GM18951 (cell line): Measurements from ENCODE around the gene PPM1F.

Experiments
- POLR2A ChIP-seq: IDR thresholded peaks from 4 replicates; pipeline ENCODE4 v1.6.1; 2011; ENCODE audit warnings: mild to moderate bottlenecking; ENCODE audit not compliant: insufficient read length, insufficient read depth; ENCODE audit errors: extremely low read depth
- in situ Hi-C: fragments of 300-500 bp; cut with MboI; formaldehyde crosslinking; loops from one replicate; pipeline ENCODE4 v1.12.0; 2022; ENCODE audit warnings: low sequenced_read_pairs, mixed read lengths, inconsistent platforms; ENCODE audit not compliant: unreplicated experiment

PPM1F gene

DNA sequence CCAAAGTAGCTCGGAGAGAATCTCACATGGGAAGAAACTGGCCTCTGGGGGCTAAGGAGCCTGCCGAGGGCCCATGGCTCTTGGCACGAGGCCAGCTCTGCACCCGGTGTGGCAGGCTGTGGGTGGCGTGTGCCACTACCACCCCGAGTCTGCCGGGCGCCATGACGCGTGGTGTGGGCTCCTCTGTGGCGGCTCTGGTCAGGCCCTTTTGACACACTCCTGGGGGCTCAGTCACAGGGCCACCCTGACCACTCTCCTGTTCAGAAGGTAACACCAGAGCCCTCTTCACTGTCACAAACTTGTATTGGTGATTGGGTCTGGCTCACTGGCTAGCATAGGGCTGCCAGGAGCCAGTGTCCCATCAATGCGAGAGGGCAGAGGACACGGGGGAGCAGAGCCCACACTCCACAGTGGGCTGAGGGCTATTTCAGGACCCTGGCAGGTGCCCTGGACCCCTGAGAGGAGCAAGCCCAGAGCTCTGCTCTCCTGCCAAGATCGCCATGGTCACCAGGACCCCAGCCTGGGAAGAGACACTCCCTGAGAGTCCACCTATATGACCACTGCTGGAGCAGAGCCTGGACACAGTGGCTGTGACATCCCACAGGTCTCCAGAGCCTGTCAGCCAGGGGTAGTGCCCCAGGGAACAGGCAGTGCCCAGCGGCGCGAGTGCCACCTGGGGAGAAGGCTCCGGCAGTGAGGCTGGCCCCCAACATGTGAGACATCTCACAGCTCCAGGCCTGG, 8.6 kb upstream of the PPM1F start:
- in situ Hi-C loops, result no loop called here
- TF ChIP-seq POLR2A, result no peak

DNA sequence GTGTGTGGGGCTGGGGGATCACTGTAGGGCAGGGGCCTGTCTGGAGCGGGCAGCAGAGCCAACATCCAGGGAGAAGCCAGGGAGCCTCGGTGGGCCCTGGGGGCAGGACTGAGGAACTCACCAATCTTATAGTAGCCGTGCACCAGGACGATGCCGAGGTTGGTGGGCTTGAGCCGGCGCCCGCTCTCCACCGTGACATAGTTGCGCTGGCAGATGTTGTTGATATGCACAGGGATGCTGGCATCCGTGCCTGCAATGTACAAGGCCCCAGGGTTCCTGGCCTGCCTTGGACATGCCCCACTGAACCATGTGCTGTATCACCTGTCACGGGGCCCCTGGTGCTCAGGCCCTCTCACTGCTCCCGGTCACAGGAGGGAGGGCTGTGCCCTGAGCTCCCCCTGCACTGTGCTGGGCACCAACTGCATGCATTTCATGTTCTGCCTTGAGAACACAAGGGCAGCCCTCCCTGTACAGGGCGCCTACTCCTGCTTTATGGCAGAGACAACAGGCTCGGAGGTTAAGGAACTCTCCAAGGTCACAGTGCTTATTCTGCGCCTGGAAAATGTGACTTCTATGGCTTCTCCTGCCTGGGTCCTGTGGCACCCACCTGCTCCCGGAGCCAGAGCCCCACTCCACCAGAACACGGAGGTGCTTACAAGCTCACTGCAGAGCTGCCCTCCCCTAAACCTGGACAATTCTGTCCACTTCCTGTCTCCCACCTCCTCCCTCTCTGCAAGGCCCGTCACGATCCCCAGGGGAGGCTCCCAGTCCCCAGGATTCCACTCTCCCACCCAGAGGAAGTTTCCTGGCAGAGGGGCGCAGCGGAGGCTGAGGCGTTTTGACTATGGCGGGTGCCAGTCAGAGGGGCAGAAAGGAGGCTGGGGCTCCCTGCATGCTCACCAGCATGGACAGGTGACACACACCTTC, 7.8 kb upstream of the PPM1F start:
- in situ Hi-C loops, result no loop called here
- no peak for TF ChIP-seq POLR2A

DNA sequence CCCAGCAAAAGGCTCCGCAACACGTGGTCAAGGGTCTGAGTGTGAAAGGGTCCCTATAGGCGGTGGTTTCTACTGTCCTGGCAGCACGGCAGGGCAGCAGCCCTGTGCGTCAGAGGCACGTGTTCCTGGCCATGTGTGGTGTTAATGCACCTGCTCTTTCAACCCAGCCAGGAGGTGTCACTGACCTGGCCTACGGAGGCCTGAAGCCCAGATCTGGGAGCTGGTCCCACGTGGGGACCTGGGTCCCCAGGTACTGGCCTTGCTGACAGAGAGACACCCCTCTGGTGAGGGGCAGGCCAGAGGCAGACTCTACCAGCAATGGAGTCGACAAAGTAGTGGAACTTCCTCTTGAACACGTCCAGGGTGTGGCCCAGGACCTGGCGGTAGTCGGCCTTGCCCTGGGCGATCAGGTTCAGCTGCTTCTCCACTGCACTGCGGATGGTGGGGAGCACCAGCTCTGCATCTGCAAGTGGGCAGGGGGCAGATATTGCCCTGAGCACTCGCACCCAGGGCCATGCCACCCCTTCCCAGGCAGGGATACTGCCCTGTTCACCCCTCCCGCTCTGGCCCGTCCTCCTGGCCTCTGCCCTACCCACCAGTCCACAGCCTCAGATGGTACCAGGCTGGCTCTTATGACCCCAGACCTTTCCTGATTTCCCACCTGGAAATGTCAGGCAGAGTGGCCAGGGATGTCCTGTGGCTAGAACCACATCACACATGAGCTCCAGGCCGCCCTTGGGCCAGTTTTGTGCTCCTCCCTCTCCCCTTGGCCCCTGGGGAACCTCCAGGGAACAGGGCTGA, 6.8 kb upstream of the PPM1F start:
- no peak for TF ChIP-seq POLR2A
- in situ Hi-C loops, result no loop called here

DNA sequence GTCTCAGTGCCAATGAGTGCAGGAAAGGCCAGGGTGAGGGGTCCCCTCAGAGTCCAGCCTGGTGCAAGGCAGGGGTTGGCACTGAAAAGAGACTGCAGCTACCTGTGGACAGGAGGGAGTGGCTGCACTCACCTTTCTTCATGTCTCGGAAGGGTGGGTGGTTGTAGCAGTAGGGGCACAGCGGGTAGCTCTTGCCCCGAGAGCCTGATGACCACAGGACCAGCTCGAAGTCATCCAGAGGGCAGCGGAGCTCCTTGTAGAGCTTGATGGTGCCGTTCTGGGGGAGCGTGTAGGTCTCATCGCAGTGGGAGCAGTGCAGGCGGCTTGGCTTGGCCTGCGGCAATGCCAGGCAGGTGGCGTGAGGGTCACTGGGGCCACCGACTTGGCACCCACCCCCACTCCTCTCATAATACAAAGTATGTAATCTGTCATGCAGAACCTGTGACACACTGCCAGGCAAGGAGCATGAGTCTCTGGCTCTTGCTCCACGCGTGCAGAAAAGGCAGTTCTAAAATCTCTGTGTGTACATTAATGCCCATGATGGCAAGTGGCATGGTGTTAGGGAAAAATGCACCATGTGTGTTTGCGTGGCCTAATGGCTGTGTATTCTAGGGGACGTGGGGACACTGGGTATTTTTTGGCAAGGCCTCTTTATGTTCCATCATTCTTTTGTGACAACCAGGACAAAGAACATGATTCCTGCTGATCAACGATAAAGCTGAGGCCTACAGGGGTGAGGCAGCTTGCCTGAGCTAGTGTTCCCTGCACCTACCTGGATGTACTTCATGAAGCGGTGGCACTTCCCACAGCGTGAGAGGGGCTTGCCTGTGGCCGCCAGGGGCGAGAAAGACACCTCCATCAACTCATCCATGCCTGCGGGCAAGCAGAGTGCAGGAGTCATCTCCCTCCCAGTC, 6.0 kb upstream of the PPM1F start:
- in situ Hi-C loops, result no loop called here
- TF ChIP-seq POLR2A, result no peak

DNA sequence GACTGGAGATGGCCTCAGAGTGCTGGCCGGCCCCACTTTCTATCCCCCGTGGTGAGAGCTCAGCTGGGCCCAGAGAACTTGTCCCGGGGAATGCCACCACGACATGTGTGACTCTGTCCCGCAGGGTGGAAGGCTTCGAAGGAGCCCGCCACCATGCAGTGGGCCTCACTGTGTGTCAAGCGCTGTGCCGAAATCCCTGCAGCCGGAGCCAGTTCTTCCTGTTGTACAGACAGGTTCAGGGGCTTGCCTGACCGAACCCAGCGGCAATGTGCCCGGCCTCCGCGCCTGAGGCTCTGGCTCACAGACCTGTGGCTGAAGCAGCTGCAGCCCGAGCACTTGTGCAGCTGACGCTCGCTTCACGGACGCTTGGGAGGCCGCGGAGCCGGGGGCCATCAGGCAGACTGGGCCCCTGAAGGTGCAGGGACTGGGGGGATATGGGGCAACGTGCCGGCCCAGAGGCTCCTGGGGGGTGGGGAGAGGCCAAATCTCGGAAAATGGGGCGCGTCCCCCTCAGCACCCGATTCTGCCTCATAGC, 650 bp downstream of the PPM1F start:
- no peak for TF ChIP-seq POLR2A
- in situ Hi-C loops, result no loop called here

DNA sequence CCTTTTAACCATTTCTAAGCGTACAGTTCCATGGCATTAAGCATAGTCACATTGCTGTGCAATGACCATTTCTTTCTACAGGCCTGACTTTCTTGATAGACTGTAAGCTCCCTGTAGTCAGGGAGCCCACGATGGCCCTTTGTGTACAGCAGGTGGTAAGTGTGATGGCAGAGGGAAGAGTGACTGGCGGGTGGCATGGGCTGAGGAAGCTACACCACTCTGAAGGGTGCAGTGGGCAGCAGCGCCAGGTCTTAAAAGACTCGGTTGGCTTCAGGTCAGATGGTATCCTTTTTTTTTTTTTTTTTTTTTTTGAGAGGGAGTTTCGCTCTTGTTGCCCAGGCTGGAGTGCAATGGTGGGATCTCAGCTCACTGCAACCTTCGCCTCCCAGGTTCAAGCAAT, 1.6 kb downstream of the PPM1F start:
- no peak for TF ChIP-seq POLR2A
- in situ Hi-C loops, result no loop called here

DNA sequence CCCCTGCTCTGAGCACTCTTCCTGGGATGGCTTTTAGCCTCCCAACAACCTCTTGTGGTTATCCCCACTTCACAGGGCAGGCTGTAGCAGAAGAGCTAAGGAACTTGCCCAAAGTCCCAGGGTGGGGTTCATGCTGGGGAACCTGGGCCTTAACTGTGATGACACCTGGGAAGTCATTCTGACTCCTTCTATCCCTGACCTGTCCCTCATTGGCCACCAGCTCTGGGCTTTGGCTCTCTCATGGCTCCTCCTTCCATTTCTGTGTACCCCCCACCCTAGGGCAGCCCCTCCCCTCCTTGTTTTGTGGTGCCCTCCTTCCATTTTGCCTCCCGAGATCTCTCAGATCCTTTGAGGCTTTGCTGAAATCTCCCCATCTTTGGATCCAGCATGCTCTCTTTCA, 2.7 kb downstream of the PPM1F start:
- TF ChIP-seq POLR2A, result no peak
- in situ Hi-C loops, result loop anchor here (10.0 kb wide), 1 partner anchor 245 kb away; no protein-coding TSS in a partner anchor

DNA sequence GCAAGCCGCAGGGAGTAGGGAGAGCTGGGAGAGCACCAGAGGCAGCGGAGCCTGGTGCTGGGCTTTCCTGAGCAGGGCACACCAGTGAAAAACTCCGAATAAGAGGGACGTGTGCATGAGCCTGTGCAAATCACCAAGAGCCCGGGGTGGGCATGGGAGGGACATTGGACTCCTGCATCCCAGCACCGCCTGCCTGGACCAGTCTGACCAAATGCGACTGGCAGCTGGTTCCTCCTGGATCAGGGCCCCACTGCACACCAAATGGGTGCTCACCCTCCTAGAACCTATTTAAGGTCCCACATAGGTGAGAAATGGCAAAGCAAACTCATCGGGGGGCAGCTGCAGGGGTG, 3.1 kb downstream of the PPM1F start:
- no peak for TF ChIP-seq POLR2A
- in situ Hi-C loops, result loop anchor here (10.0 kb wide), 1 partner anchor 245 kb away; no protein-coding TSS in a partner anchor

DNA sequence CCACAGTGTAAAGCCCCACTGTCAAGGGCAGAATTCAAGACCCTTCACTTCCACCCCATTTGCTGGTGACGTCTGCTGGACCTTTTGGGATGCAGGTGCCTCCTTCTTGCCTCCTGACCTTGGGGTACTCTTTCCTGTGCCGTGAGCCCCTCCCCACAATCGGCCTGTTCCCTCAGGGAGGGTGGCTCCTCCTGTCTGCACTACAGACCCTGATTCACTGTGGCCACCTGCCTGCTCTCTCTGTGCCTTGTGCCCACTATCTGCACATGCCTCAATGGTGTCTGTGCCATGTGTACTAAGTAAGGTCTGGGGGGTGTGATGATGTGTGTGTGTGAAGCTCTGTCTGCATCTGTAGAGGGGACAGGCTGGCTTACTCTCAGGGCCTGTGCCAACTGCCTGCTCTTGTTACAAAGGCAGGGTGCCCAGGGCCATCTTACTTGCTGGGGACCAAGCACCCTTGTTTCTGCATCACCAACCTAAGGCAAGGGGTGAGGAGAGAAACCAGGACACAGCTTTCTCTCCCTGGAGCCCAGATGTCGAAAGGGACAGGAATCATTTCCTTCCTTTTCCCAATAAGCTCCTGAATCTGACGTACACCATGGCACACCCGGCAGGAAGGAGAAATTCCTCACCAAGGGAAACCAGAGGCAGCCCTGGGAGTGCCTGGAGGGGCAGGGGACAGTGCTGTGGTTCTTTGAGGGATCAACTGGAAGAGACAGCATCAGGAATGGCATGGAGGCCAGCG, 3.7 kb downstream of the PPM1F start:
- in situ Hi-C loops, result loop anchor here (10.0 kb wide), 1 partner anchor 244 kb away; no protein-coding TSS in a partner anchor

DNA sequence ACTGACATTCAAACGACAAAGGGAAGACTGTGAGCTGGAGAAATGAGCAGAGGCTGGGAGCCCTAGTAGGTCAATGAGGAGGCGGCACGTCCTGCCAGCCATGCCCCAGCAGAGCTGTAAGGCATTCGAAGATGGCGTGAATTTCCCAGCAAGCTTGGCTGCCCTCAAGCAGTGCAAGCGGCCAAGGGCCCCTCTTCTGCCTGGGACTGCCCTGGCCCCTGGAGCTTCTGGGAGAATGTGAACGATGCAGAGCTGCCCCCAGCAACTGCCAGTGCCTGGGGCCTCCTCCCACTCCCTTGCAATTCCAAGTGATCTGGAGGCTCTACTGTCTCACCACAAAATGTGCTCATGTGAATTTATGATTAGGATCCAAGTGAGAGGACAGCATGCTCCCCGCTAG, 4.3 kb downstream of the PPM1F start:
- in situ Hi-C loops, result loop anchor here (10.0 kb wide), 1 partner anchor 244 kb away; no protein-coding TSS in a partner anchor
- TF ChIP-seq POLR2A, result no peak

More for the DNA sequence above, 3.7 kb downstream of the PPM1F start:
- TF ChIP-seq POLR2A, result no peak

DNA sequence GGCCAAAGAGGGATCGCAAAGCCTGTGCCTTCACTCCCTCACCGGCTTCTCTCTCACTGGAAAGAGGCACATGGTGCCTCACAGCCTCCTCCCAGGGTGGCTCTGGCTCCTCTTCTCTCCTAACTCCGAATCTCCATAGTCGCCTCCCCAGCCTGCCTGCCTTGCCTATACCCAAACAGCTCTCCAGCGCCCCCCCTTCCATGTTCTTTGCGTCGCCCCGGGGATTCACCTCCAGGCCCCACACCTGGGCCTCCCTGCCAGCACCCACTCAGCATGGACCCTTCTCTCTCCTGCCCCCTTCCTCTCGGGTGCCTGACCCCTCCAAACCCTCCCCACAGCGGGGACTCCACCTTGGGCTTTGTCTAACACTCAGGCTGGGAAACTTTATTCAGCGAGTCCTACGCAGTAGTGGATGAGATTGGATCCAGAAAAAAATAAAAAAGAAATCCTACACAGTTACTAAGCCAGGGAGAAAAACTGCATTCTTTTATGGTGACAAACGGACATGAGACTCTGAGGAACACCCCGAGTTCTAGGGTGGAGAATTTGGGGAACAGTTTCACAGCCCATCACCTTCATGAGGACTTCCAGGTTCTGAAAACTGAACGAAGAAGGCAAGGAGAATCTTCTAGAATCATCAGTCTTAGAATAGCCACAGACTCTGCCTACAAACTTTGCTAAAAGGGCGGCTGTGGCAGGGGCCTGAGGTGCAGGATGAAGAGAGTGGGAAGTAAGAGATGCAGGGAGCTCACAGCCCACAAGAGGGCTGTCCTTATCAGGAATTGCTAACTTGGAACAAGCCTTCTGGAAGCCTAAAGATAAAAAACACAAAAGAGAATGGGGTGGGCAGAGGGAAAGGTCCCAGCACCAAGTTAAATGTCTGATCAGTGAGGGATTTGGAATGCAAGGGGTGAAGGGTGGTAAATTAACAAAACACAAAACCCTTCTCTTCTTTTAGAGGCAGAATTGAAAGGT, 5.3 kb downstream of the PPM1F start:
- in situ Hi-C loops, result loop anchor here (10.0 kb wide), 1 partner anchor 243 kb away; no protein-coding TSS in a partner anchor

More for the DNA sequence above, 5.3 kb downstream of the PPM1F start:
- TF ChIP-seq POLR2A, result no peak
